Endothelial cell of umbilical vein (primary cell): ENCODE results near the gene KIAA0930. TPM values are rescaled to one million over a fixed set of nuclear protein-coding genes. Genes with fewer than 3 reads are reported as not detected.

Source experiments
- BruUV-seq: library from RNA; stranded (reverse); fragments of 400-500 nt; replicated peaks from 2 replicates; lab custom pipeline; 2021; lab: Mats Ljungman, UMichigan
- CTCF ChIA-PET: fragments of 300-600, 350-600 bp; sonication (Branson Sonifier 250); formaldehyde crosslinking; loops from one replicate; lab custom pipeline; 2021; ENCODE audit warnings: antibody characterized with exemption, inconsistent platforms; lab: Charles Lee
- POLR2A ChIA-PET: fragments of 300-600, 350-600 bp; sonication (Branson Sonifier 250); formaldehyde crosslinking; loops from one replicate; lab custom pipeline; 2021; ENCODE audit warnings: antibody characterized with exemption, inconsistent platforms; lab: Charles Lee
- DNase-seq: peaks from one replicate; pipeline ENCODE4 v3.0.0-alpha.2; 2011; ENCODE audit warnings: low read depth, low spot score
- FAIRE-seq: peaks from 2 replicates; lab custom pipeline; 2011; peaks lifted over from hg19 to GRCh38; lab: Jason Lieb, UNC
- H2AFZ ChIP-seq: 2 replicates; pipeline ENCODE4 v1.6.0; 2012; ENCODE audit warnings: low read depth, low read length, control low read depth, inconsistent platforms
- H3K27ac ChIP-seq: 2 replicates; pipeline ENCODE4 v1.5.1; 2011; ENCODE audit warnings: low read depth, mild to moderate bottlenecking, control low read depth, low read length, moderate library complexity; ENCODE audit not compliant: insufficient read depth
- H3K27me3 ChIP-seq, 2 experiments: 2 replicates each; pipeline versions ENCODE4 v1.6.0 to v1.6.1; 2011; ENCODE audit warnings: low read length in 2 of 2, mixed read lengths in 1 of 2; ENCODE audit not compliant: control insufficient read depth in 2 of 2, insufficient read depth in 2 of 2
- H3K36me3 ChIP-seq, 2 experiments: 2 replicates in 1 of 2; 3 replicates in 1 of 2; pipeline ENCODE4 v1.5.1; 2011; ENCODE audit warnings: low read length in 2 of 2, mild to moderate bottlenecking in 1 of 2, moderate library complexity in 1 of 2; ENCODE audit not compliant: control insufficient read depth in 2 of 2, insufficient read depth in 2 of 2; ENCODE audit errors: extremely low read depth in 1 of 2
- H3K4me1 ChIP-seq: 3 replicates; pipeline ENCODE4 v1.5.1; 2011; ENCODE audit warnings: mild to moderate bottlenecking, low read length; ENCODE audit not compliant: control insufficient read depth, insufficient read depth; ENCODE audit errors: extremely low read depth
- H3K4me2 ChIP-seq: 2 replicates; pipeline ENCODE4 v1.6.1; 2011; ENCODE audit warnings: low read length, control low read depth, mixed read lengths; ENCODE audit not compliant: insufficient read depth
- H3K4me3 ChIP-seq, 3 experiments: fragments of 200-600 bp in 1 of 3; sonication (generic), shearing (Covaris generic) in 1 of 3; replicated peaks in 1 of 3; 2 replicates each; pipeline ENCODE4 v1.5.1; 2011 to 2016; ENCODE audit warnings: control low read depth in 3 of 3, low read length in 3 of 3, mild to moderate bottlenecking in 2 of 3, inconsistent platforms in 1 of 3, low read depth in 1 of 3, moderate library complexity in 1 of 3; ENCODE audit not compliant: insufficient read depth in 1 of 3
- H3K79me2 ChIP-seq: 2 replicates; pipeline ENCODE4 v1.6.0; 2012; ENCODE audit warnings: low read length, inconsistent platforms; ENCODE audit not compliant: control insufficient read depth, insufficient read depth
- H3K9ac ChIP-seq: replicated peaks from 2 replicates; pipeline ENCODE3; 2011; ENCODE audit warnings: low read length, control low read depth; ENCODE audit not compliant: insufficient read depth; ENCODE audit errors: extremely low read depth
- H3K9me1 ChIP-seq: replicated peaks from 3 replicates; pipeline ENCODE4 v1.6.0; 2011; ENCODE audit warnings: mild to moderate bottlenecking, low read length; ENCODE audit not compliant: control insufficient read depth, insufficient read depth; ENCODE audit errors: extremely low read depth
- H3K9me3 ChIP-seq: replicated peaks from 2 replicates; pipeline ENCODE4 v1.5.1; 2012; ENCODE audit warnings: low read length, inconsistent platforms; ENCODE audit not compliant: control insufficient read depth, insufficient read depth
- H4K20me1 ChIP-seq: replicated peaks from 2 replicates; pipeline ENCODE3; 2011; ENCODE audit warnings: mild to moderate bottlenecking, low read length; ENCODE audit not compliant: control insufficient read depth, insufficient read depth; ENCODE audit errors: extremely low read depth
- EZH2 ChIP-seq: IDR thresholded peaks from 2 replicates; pipeline ENCODE4 v1.6.1; 2012; ENCODE audit warnings: borderline replicate concordance, low read depth, mild to moderate bottlenecking, moderate library complexity, low read length, inconsistent platforms; ENCODE audit not compliant: severe bottlenecking
- FOS ChIP-seq: IDR thresholded peaks from 2 replicates; pipeline ENCODE4 v1.6.1; 2011; ENCODE audit warnings: mild to moderate bottlenecking, low read length, moderate library complexity, borderline replicate concordance; ENCODE audit not compliant: insufficient read depth
- GATA2 ChIP-seq: IDR thresholded peaks from 2 replicates; pipeline ENCODE4 v1.7.0; 2011; ENCODE audit warnings: low read depth, mild to moderate bottlenecking, moderate library complexity, mixed read lengths, low read length; ENCODE audit not compliant: insufficient read length, insufficient read depth
- JUN ChIP-seq: IDR thresholded peaks from 2 replicates; pipeline ENCODE4 v1.6.1; 2011; ENCODE audit warnings: borderline replicate concordance, low read depth; ENCODE audit not compliant: insufficient read length, insufficient read depth
- MAX ChIP-seq: IDR thresholded peaks from 2 replicates; pipeline ENCODE4 v1.6.1; 2011; ENCODE audit not compliant: insufficient read depth, insufficient read length
- MYC ChIP-seq: IDR thresholded peaks from one replicate; pipeline ENCODE4 v1.6.1; 2011; ENCODE audit warnings: mild to moderate bottlenecking, low read depth, low read length
- POLR2A ChIP-seq: IDR thresholded peaks from 2 replicates; pipeline ENCODE4 v1.6.1; 2012; ENCODE audit warnings: low read depth, mild to moderate bottlenecking, control low read depth, low read length
- POLR2AphosphoS5 ChIP-seq: IDR thresholded peaks from 2 replicates; pipeline ENCODE4 v1.6.1; 2012; ENCODE audit warnings: low read depth, mild to moderate bottlenecking, control low read depth, low read length, moderate library complexity; ENCODE audit not compliant: insufficient read depth
- dilution Hi-C: fragments of 300-500 bp; cut with MboI; formaldehyde crosslinking; loops from one replicate; pipeline ENCODE4 v1.15.0; 2019; ENCODE audit warnings: low sequenced_read_pairs; ENCODE audit not compliant: extremely low pct_ligation_motif_present
- intact Hi-C: fragments of 100-400 bp; cut with micrococcal nuclease; formaldehyde crosslinking; loops from one replicate; pipeline ENCODE4 v1.10.0; 2022
- polyA plus RNA-seq, 4 experiments: library from polyadenylated mRNA; depleted of rRNA in 3 of 4; stranded (reverse) in 3 of 4; unstranded in 1 of 4; fragments of >200 nt; gene quantifications; 2 replicates each; pipeline versions ENCODE4 v1.2.1 to v1.2.3, GENCODE V29; 2011 to 2012; ENCODE audit warnings: missing spikeins in 1 of 4
- total RNA-seq: library from RNA; stranded (reverse); gene quantifications from 2 replicates; pipeline ENCODE4 v1.2.3, GENCODE V29; 2021
- TF ChIP-seq, protein P1 (sequence below), 2 donors: IDR thresholded peaks; 1 replicate in 1 of 2; 2 replicates in 1 of 2; pipeline ENCODE4 v1.5.1; 2011; ENCODE audit warnings: low read length in 2 of 2, mild to moderate bottlenecking in 2 of 2, moderate library complexity in 2 of 2, control low read depth in 1 of 2, inconsistent platforms in 1 of 2, low read depth in 1 of 2; ENCODE audit not compliant: insufficient read depth in 1 of 2; ENCODE audit errors: extremely low read depth in 1 of 2

The KIAA0930 gene
- total and polyA plus RNA-seq, 2 donors (not counting 3 experiments of a cell fraction or from before 2014, with no cell fraction given): 37.9 to 53.6 TPM

DNA sequence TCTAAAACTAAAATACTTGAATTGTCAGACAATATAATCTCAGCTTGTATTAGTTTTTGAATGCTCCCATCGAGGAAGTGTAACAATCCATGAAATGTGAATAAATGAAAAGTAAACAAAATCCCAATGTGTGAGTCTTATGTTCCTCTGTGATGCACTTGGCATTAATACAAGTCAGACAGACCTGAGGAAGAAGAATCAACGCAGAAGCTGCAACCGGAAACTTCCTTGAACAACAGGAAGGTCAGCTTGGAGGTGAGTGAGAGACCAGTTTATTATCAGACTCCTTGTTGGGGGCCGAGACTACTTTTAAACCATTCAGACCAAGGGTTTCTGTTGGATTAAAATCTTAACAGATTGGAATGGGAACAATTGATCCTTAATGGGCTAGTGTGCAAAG lies 52.8 kb downstream of the KIAA0930 start:
- H3K27ac ChIP-seq: no peak overlapping the region
- POLR2A ChIA-PET: no interaction called here
- FAIRE-seq: no peak
- CTCF ChIA-PET: interaction anchor here (1.5 kb wide), 1 partner anchor 76 kb away, joined by 3 read pairs; no protein-coding TSS in a partner anchor
- no TSS peak for BruUV-seq
- no peak overlapping the region for H3K4me2 ChIP-seq
- no peak for DNase-seq
- H3K9me3 ChIP-seq: no peaks in the 10 kb centered on the region
- peaks cover 6% of the 10 kb centered on the region in 2 experiments for H3K36me3 ChIP-seq
- H4K20me1 ChIP-seq: no peaks in the 10 kb centered on the region
- no peak overlapping the region for H3K9ac ChIP-seq
- no peak overlapping the region for H2AFZ ChIP-seq
- H3K27me3 ChIP-seq: no peaks in the 10 kb centered on the region
- intact Hi-C loops (no loop called here), dilution Hi-C loops (no loop called here)
- H3K9me1 ChIP-seq: no peaks in the 10 kb centered on the region
- H3K4me3 ChIP-seq: no peak overlapping the region
- H3K4me1 ChIP-seq: no peaks in the 10 kb centered on the region
- TF ChIP-seq, protein P1, sequence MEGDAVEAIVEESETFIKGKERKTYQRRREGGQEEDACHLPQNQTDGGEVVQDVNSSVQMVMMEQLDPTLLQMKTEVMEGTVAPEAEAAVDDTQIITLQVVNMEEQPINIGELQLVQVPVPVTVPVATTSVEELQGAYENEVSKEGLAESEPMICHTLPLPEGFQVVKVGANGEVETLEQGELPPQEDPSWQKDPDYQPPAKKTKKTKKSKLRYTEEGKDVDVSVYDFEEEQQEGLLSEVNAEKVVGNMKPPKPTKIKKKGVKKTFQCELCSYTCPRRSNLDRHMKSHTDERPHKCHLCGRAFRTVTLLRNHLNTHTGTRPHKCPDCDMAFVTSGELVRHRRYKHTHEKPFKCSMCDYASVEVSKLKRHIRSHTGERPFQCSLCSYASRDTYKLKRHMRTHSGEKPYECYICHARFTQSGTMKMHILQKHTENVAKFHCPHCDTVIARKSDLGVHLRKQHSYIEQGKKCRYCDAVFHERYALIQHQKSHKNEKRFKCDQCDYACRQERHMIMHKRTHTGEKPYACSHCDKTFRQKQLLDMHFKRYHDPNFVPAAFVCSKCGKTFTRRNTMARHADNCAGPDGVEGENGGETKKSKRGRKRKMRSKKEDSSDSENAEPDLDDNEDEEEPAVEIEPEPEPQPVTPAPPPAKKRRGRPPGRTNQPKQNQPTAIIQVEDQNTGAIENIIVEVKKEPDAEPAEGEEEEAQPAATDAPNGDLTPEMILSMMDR (IDR thresholded peaks at IDR 0.05; ENCODE audit: extremely low read depth in 1 of 2, insufficient read depth in 1 of 2, low read depth in 1 of 2, low read length in 2 of 2): no peak
- no peak for TF ChIP-seq POLR2A
- TF ChIP-seq EZH2: no peak
- TF ChIP-seq FOS: no peak
- no peak for TF ChIP-seq POLR2AphosphoS5
- TF ChIP-seq JUN: no peak
- no peak for TF ChIP-seq GATA2
- TF ChIP-seq MYC: no peak
- no peak for TF ChIP-seq MAX
- peaks cover 8% of the 10 kb centered on the region for H3K79me2 ChIP-seq
